GM21526 (cell line): ENCODE measurements around the gene SRBD1.
"Not testable (repeated sequence)": the region's sequence is repeated elsewhere in the genome, so short reads cannot be mapped to it uniquely, and the experiment has no call there.

Experiments used
- ATAC-seq: cut with Tn5 transposase; IDR thresholded peaks from one replicate; pipeline ENCODE4 v1.9.1; 2021; ENCODE audit warnings: moderate library complexity; ENCODE audit not compliant: unreplicated experiment, low FRiP score

SRBD1 gene

DNA sequence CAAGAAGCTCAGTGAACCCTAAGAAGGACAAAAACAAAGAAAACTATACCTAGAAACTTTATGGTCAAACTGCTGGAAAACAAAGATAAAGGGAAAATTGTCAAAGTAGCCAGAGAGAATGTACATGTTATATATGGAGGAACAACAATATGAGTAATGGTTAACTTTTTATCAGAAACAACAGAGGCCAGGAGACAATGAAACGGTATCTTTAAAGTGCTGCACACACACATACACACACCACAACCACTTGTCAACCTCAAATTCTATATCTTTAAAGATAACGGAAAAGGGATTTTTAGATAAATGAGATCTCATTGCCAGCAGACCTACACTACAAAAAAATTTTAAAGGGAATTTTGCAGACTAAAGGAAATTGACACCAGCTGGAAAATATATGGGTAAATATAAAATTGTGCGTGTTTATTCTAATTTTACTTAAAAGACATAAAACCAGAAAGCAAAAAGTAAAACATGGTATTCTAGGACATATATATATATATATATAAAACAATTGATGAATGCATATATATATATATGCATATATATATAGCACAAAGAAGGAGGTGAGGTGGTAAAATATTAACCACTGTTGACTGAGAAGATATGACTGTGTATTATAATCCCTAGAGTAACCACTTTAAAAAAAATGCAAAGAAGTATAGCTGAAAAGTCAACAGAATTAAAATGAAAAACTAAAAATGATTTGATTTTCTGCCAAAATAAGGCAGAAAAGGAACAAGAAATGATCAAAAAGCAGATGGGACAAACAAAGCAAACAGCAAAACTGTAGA, 172.0 kb downstream of the SRBD1 start:
- ATAC-seq = no peak

DNA sequence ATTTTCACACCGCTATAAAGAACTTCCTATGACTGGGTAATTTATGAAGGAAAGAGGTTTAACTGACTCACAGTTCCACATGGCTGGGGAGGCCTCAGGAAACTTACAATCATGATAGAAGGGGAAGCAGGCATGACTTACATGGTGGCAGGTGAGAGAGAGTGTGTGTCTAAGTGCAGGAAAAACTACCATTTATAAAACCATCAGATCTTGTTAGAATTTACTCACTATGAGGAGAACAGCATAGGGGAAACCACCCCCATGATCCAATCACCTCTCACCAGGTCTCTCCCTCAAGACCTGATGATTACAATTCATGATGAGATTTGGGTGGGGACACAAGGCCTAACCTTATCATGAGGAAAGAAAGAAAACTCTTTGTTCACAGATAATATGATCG, 174.6 kb downstream of the SRBD1 start:
- ATAC-seq = no peak

GRCh38 chr2:45435316-45435715, 175.8 kb downstream of the SRBD1 start:
- no peak for ATAC-seq

DNA sequence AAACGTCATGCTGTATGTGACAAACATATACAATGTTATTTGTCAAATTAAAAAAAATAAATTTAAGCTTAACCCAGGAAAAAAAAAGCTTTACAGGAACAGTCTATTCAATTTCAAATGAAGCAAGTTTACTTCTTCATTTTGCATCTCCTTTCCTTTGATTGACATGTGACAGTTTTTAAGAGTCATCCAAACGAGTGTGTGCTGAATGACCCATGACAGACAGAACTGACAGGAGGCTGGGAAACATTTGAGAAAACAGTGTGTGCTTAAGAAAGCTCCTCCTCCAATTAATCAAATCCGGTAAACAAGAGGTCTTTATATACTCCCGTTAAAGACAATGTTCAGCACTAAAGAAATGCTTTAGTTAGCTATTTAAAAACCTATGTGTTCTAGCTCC, 177.7 kb downstream of the SRBD1 start:
- ATAC-seq = no peak

DNA sequence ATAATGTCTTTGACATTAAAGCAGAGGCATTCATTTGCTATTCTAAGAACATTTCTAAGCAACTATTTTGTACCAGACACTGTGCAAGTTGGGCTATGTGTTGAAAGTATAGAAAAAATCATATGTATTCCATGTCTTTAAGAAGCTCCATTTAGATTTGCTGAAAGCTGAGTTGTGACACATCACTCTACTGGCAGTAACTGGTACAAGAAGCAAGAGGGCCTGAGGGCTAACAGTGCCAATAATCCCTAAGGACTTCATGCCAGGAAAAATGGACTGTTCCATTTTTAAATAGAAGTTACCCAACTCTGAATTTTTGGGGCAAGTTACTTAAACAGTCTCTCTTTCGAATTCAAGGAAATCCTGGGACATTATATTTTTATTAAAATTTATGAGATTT, 178.7 kb downstream of the SRBD1 start:
- ATAC-seq = no peak

DNA sequence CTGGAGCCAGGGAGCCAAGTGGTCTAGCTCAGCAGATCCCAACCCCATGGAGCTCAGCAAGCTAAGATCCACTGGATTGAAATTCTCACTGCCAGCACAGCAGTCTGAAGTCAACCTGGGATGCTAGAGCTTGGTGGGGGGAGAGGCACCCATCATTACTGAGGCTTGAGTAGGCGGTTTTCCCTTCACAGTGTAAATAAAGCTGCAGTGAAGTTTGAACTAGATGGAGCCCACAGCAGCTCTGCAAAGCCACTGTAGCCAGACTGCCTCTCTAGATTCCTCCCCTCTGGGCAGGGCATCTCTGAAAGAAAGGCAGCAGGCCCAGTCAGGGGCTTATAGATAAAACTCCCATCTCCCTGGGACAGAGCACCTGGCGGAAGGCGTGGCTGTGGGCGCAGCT, 185.0 kb downstream of the SRBD1 start:
- ATAC-seq = not testable (repeated sequence)

DNA sequence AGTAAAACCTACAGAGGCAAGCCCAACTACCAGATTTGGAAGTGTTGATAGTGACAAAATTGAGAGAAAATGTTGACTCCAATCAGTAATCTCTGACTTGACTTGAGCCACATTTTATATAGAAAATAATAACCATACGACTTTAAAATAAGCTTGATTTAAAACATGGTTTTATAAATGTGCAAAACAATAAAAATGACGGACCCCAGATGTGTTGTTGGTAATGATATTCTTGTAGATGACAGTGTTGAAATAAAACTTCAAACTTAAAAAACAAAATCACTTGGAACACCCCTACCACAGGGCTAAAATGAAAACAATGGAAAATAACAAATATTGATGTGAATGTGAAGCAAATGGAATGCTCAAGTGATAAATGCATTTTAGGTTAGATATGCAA, 188.1 kb downstream of the SRBD1 start:
- ATAC-seq = no peak

DNA sequence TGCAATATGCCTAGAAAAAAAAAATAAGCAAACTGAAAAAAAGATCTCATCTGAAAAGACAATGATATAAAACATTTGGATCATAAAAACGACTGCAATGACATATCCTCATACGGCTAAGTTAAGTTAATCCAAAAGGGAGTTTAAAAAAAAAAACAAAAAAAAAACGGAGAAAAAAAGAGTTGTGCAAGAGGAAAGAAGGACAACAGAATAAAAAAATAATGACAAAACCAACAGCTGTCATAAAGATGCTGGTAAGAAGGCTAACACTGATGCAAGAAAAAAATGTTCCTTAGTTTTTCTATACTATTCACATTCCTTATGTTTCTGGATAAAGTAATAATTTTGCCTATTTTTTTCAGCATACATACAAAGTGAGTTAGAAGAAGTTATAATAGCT, 192.5 kb downstream of the SRBD1 start:
- ATAC-seq = no peak

DNA sequence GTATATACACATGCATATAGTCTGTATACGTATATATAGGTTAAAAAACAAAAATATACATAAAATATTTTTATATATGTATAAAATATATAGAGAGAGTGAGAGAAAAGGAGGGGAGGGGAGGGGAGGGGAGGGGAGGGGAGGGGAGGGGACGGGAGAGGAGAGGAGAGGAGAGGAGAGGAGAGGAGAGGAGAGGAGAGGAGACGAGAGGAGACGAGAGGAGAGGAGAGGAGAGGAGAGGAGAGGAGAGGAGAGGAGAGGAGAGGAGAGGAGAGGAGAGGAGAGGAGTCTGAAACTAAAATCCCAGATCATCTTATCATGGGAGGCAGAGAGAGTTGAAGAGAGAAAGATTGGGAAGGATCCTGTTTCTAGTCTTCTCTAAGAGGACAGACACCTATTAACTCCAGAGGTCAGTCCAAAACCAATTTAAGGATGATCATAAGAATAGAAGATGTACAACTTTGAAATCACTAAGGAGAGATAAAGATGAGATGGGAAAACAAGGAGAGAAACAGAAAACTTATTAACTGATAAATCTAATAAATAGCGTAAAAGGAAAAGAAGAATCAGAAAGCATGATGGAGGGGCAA, 195.4 kb downstream of the SRBD1 start:
- no peak for ATAC-seq

DNA sequence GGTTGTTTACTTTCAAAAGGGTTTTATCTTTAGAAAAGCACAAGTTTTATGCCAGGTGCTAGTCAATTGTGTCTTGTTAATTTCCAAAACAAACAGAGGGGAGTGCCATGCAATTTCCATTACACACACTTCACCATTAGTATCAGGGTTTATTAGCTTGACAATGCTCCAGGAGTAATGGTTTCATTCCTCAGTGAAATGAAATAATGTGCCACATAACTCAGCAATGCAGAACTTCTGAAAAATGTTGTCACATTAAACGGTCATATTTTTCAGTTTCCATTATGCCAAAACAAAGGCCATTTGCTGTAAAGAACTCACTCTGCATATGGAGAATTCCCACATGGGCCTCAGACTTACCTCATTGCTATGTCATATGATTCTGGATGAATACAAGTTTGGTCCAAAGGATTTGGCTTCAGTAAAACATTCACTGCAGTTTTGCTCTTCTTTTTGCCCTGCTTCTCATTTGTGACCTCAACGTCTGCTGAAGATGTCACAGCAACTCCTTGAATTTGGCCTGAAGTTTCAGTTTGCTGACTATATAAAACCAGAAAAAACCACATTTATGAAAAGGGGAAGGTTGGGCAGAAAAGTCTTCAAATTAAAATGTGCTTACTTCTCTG, 198.2 kb downstream of the SRBD1 start:
- ATAC-seq = no peak

GRCh38 chr2:45409677-45410076, 201.4 kb downstream of the SRBD1 start:
- no peak for ATAC-seq

GRCh38 chr2:45406621-45407020, 204.4 kb downstream of the SRBD1 start:
- no peak for ATAC-seq

DNA sequence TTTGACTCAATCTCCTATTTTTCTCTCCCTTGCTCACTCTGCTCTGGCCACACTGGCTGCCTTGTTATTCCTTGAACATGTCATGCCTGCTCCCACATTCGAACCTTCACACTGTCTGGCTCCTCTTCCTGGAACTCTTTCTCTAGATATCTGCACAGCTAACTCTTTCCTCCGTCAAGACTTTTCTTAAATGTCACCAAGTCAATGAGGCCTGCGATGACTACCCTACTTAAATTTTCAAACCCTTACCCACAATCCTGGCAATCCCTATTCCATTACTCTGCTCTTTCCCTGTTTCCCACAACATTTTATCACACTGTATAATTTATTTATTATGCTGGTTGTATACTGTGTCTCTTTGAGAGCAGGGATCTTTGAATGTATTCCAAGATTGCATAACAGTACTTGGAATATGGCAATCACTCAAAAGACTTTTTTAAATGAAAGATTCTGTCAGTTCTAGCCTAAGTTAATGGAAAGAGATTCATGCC, 206.2 kb downstream of the SRBD1 start:
- ATAC-seq = no peak

GRCh38 chr2:45403036-45403435, 208.0 kb downstream of the SRBD1 start:
- no peak for ATAC-seq

GRCh38 chr2:45401431-45401922, 209.6 kb downstream of the SRBD1 start:
- no peak for ATAC-seq

DNA sequence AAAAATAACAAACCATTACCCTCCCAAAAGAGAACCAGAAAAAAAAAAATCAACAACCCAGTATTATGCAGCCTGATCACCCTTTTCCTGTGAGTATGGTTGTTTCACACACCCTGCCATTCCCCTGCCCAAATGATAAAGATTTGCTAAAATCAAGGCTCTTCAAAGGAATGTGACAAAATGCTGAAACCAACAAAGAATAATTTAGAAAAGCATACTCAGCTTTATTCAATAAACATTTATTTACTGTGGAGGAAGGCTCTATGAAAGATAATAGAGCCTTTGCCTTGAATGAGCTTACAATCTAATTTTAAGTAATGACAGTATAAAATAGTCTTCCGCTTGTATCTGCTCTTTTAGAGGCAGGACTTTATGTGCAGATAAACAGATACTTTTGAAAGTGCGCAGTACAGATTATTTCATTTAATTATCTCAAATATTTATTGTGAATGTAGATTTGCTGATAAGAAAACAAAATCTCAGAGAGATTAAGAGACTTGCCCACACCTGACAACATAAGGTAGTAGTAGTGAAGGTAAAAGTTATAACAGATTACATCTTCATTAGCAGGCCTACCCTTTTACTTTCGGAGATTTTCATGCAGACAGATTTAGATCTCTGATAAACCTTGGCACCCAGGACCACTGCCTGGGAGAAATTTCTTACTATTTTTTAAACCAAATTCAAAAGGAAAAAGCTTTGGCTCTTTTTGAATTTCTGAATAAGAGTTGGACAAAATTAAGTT, 211.9 kb downstream of the SRBD1 start:
- ATAC-seq = no peak

DNA sequence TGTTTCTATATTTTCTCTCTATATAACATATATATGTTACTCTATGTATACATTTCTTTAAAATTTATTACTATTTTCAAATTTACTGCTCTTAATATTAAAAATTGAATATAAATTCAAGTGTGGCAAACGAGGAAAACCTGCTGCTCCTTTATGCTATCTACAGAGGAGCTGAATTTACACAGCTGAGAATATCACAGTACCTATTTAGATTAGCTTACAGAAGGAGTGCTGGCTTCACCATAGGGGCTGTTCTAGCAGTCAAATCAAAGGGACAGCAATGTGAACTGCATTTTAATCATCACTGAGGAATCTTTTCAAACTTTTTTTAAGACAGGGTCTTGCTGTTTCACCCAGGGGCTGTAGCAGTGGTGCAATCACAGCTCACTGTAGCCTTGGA, 213.8 kb downstream of the SRBD1 start:
- ATAC-seq = no peak

DNA sequence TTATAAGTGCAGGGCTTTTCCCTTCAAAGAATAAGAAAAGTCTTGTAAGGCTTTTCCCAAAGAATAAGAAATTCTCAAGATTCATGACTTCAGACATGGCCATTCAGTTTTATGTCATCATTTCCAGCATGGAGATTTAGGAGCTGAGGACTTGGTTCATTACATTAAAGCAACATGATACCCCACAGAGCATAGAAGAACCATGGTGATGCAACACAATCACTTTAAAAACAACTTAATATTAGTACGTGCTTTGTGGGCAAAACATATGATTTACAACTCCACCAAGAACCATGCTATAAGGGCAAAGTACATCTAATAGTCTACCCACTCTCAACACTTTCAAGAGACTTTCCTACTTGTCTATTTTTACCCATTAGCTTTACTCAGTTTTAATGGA, 214.4 kb downstream of the SRBD1 start:
- ATAC-seq = no peak

GRCh38 chr2:45394842-45395241, 216.2 kb downstream of the SRBD1 start:
- ATAC-seq = no peak

GRCh38 chr2:45394216-45394615, 216.9 kb downstream of the SRBD1 start:
- ATAC-seq = no peak

- ATAC-seq = no peak
Measured at GRCh38 chr2:45391866-45392265, 219.2 kb downstream of the SRBD1 start.
